Measurements from ENCODE around the gene UCHL3.

- TF ChIP-seq CTCF (IDR thresholded peaks at IDR 0.05) (no peak), POLR2A (IDR thresholded peaks at IDR 0.05) (no peak)
Observed at GRCh38 chr13:75554981-75555380, 5.4 kb downstream of the UCHL3 start.

Data from thyroid gland (tissue), 4 donors.